Prostate gland (tissue), 2 donors: ENCODE results near the gene SMYD2. TPM values are rescaled to one million over a fixed set of nuclear protein-coding genes. Genes with fewer than 3 reads are reported as not detected.
"Not testable (repeated sequence)": the region's sequence is repeated elsewhere in the genome, so short reads cannot be mapped to it uniquely, and the experiment has no call there.

Experiments
- DNase-seq: peaks from one replicate; pipeline ENCODE4 v3.0.0-alpha.2; 2019; ENCODE audit warnings: low spot score
- H3K27ac ChIP-seq, 2 donors: fragments of 200-600 bp; sonication (generic); 2 replicates each; pipeline ENCODE4 v1.5.1; 2017 to 2019
- H3K27me3 ChIP-seq: fragments of 200-600 bp; sonication (generic); replicated peaks from 2 replicates; pipeline ENCODE4 v1.5.1; 2019; ENCODE audit not compliant: insufficient read depth
- H3K36me3 ChIP-seq, 2 donors: fragments of 200-600 bp; sonication (generic); 1 replicate in 1 of 2; 2 replicates in 1 of 2; pipeline versions ENCODE4 v1.5.1 to v1.8.1; 2017 to 2019
- H3K4me1 ChIP-seq: fragments of 200-600 bp; sonication (generic); replicated peaks from 2 replicates; pipeline ENCODE4 v1.5.1; 2019
- H3K4me3 ChIP-seq, 2 donors: fragments of 200-600 bp; sonication (generic); 2 replicates each; pipeline ENCODE4 v1.5.1; 2017 to 2019
- H3K9me3 ChIP-seq: fragments of 200-600 bp; sonication (generic); 2 replicates; pipeline ENCODE4 v1.5.1; 2017
- POLR2A ChIP-seq: fragments of 450-650 bp; IDR thresholded peaks from one replicate; pipeline ENCODE4 v1.6.1; 2016; ENCODE audit warnings: antibody characterized with exemption, mild to moderate bottlenecking
- POLR2AphosphoS5 ChIP-seq: sonication (generic); formaldehyde crosslinking; IDR thresholded peaks from one replicate; pipeline ENCODE4 v1.6.1; 2017; ENCODE audit warnings: antibody characterized with exemption
- WGBS: methylation state at CpG from one replicate; pipeline ENCODE4 v1.1.5; 2018; 5-methylcytosine and 5-hydroxymethylcytosine counted together
- intact Hi-C: fragments of 100-400 bp; cut with DNase I; formaldehyde crosslinking; loops from one replicate; pipeline ENCODE4 v1.14.2; 2022
- total RNA-seq, 2 donors: library from RNA; depleted of rRNA; stranded (reverse); fragments of >200 nt; gene quantifications; one replicate each; pipeline ENCODE4 v1.1.0, GENCODE V29; 2016
- TF ChIP-seq, protein P1 (sequence below), 4 experiments: fragments of 200-600 bp in 2 of 4; fragments of 450-650 bp in 2 of 4; sonication (generic) in 2 of 4; IDR thresholded peaks; 1 replicate in 3 of 4; 2 replicates in 1 of 4; pipeline ENCODE4 v1.5.1; 2016 to 2019; ENCODE audit warnings: antibody characterized with exemption in 4 of 4, mild to moderate bottlenecking in 2 of 4, moderate library complexity in 2 of 4

Gene SMYD2
- total RNA-seq, 2 donors from 2014 or later = 18.6 to 50.4 TPM

DNA sequence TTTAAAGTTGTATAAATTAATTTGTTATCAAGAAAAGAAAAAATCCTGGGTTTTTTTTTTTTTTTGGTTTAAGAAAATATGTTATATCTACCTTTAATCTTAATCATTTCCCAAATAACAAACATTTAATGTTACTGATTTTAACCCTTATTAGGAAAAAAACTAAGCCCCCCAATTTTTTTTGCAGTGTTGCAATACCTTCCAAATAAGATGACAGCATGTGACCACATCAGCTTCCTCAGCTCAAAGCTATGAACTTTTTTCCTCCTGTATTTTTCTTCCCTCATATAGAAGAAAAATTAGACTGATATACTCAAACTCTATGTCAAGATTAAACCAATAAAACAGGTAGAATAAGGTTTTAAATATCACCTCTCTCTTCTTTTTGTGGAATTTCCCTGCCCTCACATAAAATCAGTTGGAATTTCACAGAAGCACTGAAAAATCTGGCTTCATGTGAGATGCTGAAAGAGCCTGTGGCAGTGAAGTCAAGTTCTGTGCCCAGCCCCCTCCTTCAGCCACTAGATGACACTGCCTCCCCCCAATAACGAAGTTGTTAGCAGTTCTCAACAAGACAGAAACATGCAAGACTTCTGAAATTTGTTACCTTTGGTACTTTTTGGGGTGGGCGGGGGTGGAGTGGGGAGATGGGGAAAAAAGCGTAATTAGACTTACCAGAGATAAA is 9.6 kb upstream of the SMYD2 start:
- intact Hi-C loops = loop anchor here (10.0 kb wide), 1 partner anchor 313 kb away; no protein-coding TSS in a partner anchor
- no peaks in the 10 kb centered on the region for H3K9me3 ChIP-seq
- DNase-seq = no peak
- H3K4me3 ChIP-seq = no peak overlapping the region
- H3K4me1 ChIP-seq = no peaks in the 10 kb centered on the region
- WGBS = 25% methylated on average over 3 of the region's 3 CpGs
- H3K27ac ChIP-seq = no peak overlapping the region
- no peak for TF ChIP-seq POLR2AphosphoS5
- no peak for TF ChIP-seq POLR2A
- TF ChIP-seq, protein P1, sequence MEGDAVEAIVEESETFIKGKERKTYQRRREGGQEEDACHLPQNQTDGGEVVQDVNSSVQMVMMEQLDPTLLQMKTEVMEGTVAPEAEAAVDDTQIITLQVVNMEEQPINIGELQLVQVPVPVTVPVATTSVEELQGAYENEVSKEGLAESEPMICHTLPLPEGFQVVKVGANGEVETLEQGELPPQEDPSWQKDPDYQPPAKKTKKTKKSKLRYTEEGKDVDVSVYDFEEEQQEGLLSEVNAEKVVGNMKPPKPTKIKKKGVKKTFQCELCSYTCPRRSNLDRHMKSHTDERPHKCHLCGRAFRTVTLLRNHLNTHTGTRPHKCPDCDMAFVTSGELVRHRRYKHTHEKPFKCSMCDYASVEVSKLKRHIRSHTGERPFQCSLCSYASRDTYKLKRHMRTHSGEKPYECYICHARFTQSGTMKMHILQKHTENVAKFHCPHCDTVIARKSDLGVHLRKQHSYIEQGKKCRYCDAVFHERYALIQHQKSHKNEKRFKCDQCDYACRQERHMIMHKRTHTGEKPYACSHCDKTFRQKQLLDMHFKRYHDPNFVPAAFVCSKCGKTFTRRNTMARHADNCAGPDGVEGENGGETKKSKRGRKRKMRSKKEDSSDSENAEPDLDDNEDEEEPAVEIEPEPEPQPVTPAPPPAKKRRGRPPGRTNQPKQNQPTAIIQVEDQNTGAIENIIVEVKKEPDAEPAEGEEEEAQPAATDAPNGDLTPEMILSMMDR (IDR thresholded peaks at IDR 0.05) = no peak
- no peaks in the 10 kb centered on the region for H3K27me3 ChIP-seq
- no peaks in the 10 kb centered on the region for H3K36me3 ChIP-seq

DNA sequence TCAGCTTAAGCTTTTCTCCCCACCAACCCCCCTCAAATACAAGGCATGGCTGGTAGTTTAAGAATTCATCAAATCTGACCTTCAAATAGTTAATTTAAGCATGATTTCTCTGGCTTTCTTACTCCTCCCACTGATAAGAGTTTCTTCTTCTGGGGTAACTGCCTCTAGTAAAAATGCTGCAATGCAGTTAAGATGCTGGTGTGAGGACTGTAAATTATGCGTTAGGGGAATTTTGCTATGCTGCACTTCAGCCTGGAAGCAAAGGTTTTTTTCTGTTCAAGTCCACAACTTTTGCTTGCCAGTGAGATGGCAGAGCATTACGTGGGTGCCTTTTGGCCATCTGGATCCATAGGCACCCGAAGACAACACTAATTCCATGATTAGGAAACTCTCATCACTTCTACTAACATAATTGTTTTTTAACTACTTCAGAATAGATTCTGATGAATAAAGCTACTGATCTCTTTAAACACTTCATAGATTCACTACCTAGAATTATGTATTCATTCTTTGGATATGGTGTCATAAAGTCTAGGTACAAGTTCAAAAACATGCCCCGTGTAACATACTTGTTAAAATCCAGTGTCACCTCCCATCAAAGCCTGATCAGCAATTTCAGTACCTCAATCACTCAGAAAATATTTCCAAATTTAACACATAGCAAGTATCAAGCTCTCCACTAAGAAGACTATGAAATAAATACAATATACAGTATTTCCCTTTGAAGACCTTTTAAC is 8.8 kb upstream of the SMYD2 start:
- Histone ChIP-seq H3K27me3 (no peaks in the 10 kb centered on the region), H3K27ac (no peak overlapping the region), H3K9me3 (no peaks in the 10 kb centered on the region), H3K4me1 (no peaks in the 10 kb centered on the region), H3K4me3 (no peak overlapping the region), H3K36me3 (no peaks in the 10 kb centered on the region)
- TF ChIP-seq POLR2AphosphoS5 = no peak
- no peak for TF ChIP-seq POLR2A
- TF ChIP-seq, protein P1 (IDR thresholded peaks at IDR 0.05) = no peak
- no peak for DNase-seq
- intact Hi-C loops = loop anchor here (10.0 kb wide), 1 partner anchor 313 kb away; no protein-coding TSS in a partner anchor
- WGBS = 48% methylated on average over 4 of the region's 4 CpGs

DNA sequence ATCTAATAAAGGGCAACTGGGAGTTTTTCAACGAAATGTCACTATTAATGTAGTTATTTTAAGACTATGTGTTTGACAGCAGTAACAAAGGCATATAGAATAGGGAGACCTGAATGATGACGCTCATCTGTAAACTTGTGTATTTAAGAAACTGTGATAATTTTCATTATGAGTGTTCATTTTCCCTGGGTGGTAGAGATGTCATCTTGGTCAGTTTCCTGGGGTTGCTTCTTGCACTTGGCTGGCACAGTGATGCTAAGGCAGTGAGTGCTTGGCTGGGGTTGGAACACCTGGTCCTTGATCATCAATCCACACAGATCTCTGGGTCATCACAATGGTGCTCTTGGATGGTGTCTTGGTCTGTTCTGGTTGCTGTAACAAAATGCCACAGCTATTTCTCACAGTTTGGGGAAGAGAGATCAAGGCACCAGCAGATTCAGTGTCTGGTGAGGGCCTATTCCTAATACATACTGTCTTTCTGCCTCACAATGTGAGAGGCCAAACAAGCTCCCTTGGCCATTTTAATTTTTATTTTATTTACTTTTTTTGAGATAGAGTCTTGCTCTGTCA is 7.9 kb upstream of the SMYD2 start:
- Histone ChIP-seq H3K9me3 (no peaks in the 10 kb centered on the region), H3K36me3 (no peaks in the 10 kb centered on the region), H3K27me3 (no peaks in the 10 kb centered on the region), H3K4me3 (no peak overlapping the region), H3K4me1 (no peaks in the 10 kb centered on the region), H3K27ac (no peak overlapping the region)
- 90% methylated on average over 2 of the region's 2 CpGs for WGBS
- intact Hi-C loops = loop anchor here (10.0 kb wide), 1 partner anchor 312 kb away; no protein-coding TSS in a partner anchor
- TF ChIP-seq, protein P1 (IDR thresholded peaks at IDR 0.05) = no peak
- TF ChIP-seq POLR2AphosphoS5 (no peak), POLR2A (no peak)
- DNase-seq = no peak

DNA sequence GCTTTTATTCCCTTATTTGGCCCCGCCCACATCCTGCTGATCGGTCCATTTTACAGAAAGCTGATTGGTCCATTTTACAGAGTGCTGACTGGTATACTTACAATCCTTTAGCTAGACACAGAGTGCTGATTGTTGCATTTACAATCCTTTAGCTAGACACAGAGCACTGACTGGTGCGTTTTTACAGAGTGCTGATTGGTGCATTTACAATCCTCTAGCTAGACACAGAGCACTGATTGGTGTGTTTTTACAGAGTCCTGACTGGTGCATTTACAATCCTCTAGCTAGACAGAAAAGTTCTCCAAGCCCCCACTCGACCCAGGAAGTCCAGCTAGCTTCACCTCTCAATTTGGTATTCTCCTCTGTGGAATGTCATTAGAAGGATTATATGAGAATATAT is 5.3 kb upstream of the SMYD2 start:
- H3K27ac ChIP-seq, H3K9me3 ChIP-seq, H3K4me3 ChIP-seq, H3K36me3 ChIP-seq, DNase-seq, H3K27me3 ChIP-seq, H3K4me1 ChIP-seq: not testable (repeated sequence)
- intact Hi-C loops = loop anchor here (10.0 kb wide), 1 partner anchor 309 kb away; no protein-coding TSS in a partner anchor
- WGBS = 96% methylated on average over 4 of the region's 4 CpGs

DNA sequence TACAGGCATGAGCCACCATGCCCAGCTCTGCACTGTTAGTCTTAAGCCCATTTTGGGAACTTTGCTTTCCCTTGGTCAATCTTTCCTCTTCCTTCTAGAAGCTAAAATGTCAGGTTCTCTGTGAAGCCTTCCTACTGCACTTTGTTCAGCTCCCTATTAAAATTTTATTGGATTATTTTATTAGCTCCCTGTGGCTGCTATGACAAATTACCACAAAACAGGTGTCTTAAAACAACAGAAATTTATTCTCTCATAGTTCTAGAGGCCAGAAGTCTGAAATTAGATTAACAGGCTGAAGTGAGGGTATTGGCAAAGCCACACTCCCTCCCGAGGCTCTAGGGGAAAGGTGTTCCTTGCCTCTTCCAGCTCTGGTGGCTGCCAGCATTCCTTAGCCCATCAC is 4.2 kb upstream of the SMYD2 start:
- intact Hi-C loops = loop anchor here (10.0 kb wide), 1 partner anchor 308 kb away; no protein-coding TSS in a partner anchor
- no peak for DNase-seq
- no peaks in the 10 kb centered on the region for H3K4me1 ChIP-seq
- no peak overlapping the region for H3K4me3 ChIP-seq
- H3K36me3 ChIP-seq = no peaks in the 10 kb centered on the region
- H3K9me3 ChIP-seq = no peaks in the 10 kb centered on the region
- H3K27me3 ChIP-seq = no peaks in the 10 kb centered on the region
- no peak overlapping the region for H3K27ac ChIP-seq
- 14% methylated on average over 1 of the region's 1 CpG for WGBS
- no peak for TF ChIP-seq POLR2AphosphoS5
- TF ChIP-seq, protein P1 (IDR thresholded peaks at IDR 0.05) = no peak
- no peak for TF ChIP-seq POLR2A
